Measurements from ENCODE around the gene CPA2. TPM values are rescaled to one million over a fixed set of nuclear protein-coding genes. Genes with fewer than 3 reads are reported as not detected.

The CPA2 gene
- total RNA-seq, 5 donors from 2014 or later (not counting 1 experiment from before 2014, with no cell fraction given): 1.7 to 3.1 (median 2.2) TPM; not detected in 2

GRCh38 chr7:130324306-130324943 lies 57.8 kb downstream of the CPA2 start:
- H3K4me1 ChIP-seq (ENCODE audit: control insufficient read depth in 1 of 2, extremely low read depth in 1 of 2, insufficient read depth in 2 of 2, low read length in 2 of 2): no peaks in the 10 kb centered on the region
- no peak overlapping the region for H3K27ac Mint-ChIP-seq
- ATAC-seq (replicated peaks in 1 of 4): no peak

GRCh38 chr7:130329681-130330080 lies 63.0 kb downstream of the CPA2 start:
- Histone ChIP-seq H3K4me3 (ENCODE audit: control insufficient read depth in 1 of 2, extremely low read depth in 1 of 2, low read length in 1 of 2) (no peak overlapping the region), H3K36me3 (ENCODE audit: control insufficient read depth in 2 of 2, extremely low read depth in 1 of 2, insufficient read depth in 1 of 2, low read length in 1 of 2) (no peaks in the 10 kb centered on the region), H3K4me1 (ENCODE audit: control insufficient read depth in 1 of 2, extremely low read depth in 1 of 2, insufficient read depth in 2 of 2, low read length in 2 of 2) (no peaks in the 10 kb centered on the region), H3K27ac (ENCODE audit: low read length) (no peak overlapping the region), H3K27me3 (replicated peaks in 1 of 2; ENCODE audit: control insufficient read depth in 2 of 2, extremely low read depth in 1 of 2, insufficient read depth in 2 of 2, low read length in 1 of 2) (no peaks in the 10 kb centered on the region), H3K9me3 (no peaks in the 10 kb centered on the region)
- Mint-ChIP-seq H3K36me3 (no peaks in the 10 kb centered on the region), H3K4me3 (no peak overlapping the region), H3K27me3 (no peaks in the 10 kb centered on the region), H3K27ac (no peak overlapping the region), H3K9me3 (no peaks in the 10 kb centered on the region), H3K4me1 (no peaks in the 10 kb centered on the region)
- DNase-seq (no peak), ATAC-seq (replicated peaks in 1 of 4) (no peak)
- ChIA-PET POLR2A (no interaction called here), CTCF (interaction anchor here in 1 of 2 donors (0.6 kb wide), 1 partner anchor 254 kb away, joined by 3 read pairs; no protein-coding TSS in a partner anchor)
- no CpG with 5 or more reads among the region's 3 CpGs for WGBS (ENCODE audit: insufficient coverage)

More at GRCh38 chr7:130324306-130324943, 57.8 kb downstream of the CPA2 start:
- no peak for DNase-seq
- WGBS (ENCODE audit: insufficient coverage): 93% methylated on average over 3 of the region's 10 CpGs
- POLR2A ChIA-PET: no interaction called here
- Mint-ChIP-seq H3K4me3 (no peak overlapping the region), H3K4me1 (no peaks in the 10 kb centered on the region), H3K9me3 (no peaks in the 10 kb centered on the region), H3K27me3 (no peaks in the 10 kb centered on the region), H3K36me3 (no peaks in the 10 kb centered on the region)
- no peak overlapping the region for H3K4me3 ChIP-seq (ENCODE audit: control insufficient read depth in 1 of 2, extremely low read depth in 1 of 2, low read length in 1 of 2)
- no peaks in the 10 kb centered on the region for H3K9me3 ChIP-seq
- no peaks in the 10 kb centered on the region for H3K27me3 ChIP-seq (replicated peaks in 1 of 2; ENCODE audit: control insufficient read depth in 2 of 2, extremely low read depth in 1 of 2, insufficient read depth in 2 of 2, low read length in 1 of 2)
- no peak overlapping the region for H3K27ac ChIP-seq (ENCODE audit: low read length)
- CTCF ChIA-PET: no interaction called here
- no peaks in the 10 kb centered on the region for H3K36me3 ChIP-seq (ENCODE audit: control insufficient read depth in 2 of 2, extremely low read depth in 1 of 2, insufficient read depth in 1 of 2, low read length in 1 of 2)

- H3K4me3 ChIP-seq (ENCODE audit: control insufficient read depth in 1 of 2, extremely low read depth in 1 of 2, low read length in 1 of 2): no peak overlapping the region
- no peak overlapping the region for H3K27ac Mint-ChIP-seq
- no peaks in the 10 kb centered on the region for H3K36me3 ChIP-seq (ENCODE audit: control insufficient read depth in 2 of 2, extremely low read depth in 1 of 2, insufficient read depth in 1 of 2, low read length in 1 of 2)
- no peaks in the 10 kb centered on the region for H3K9me3 ChIP-seq
- DNase-seq: no peak
- ATAC-seq (replicated peaks in 1 of 4): no peak
- H3K4me3 Mint-ChIP-seq: no peak overlapping the region
- H3K4me1 Mint-ChIP-seq: no peaks in the 10 kb centered on the region
- H3K27me3 ChIP-seq (replicated peaks in 1 of 2; ENCODE audit: control insufficient read depth in 2 of 2, extremely low read depth in 1 of 2, insufficient read depth in 2 of 2, low read length in 1 of 2): no peaks in the 10 kb centered on the region
- no peaks in the 10 kb centered on the region for H3K36me3 Mint-ChIP-seq
- H3K4me1 ChIP-seq (ENCODE audit: control insufficient read depth in 1 of 2, extremely low read depth in 1 of 2, insufficient read depth in 2 of 2, low read length in 2 of 2): no peaks in the 10 kb centered on the region
- no peak overlapping the region for H3K27ac ChIP-seq (ENCODE audit: low read length)
- POLR2A ChIA-PET: no interaction called here
- no CpG with 5 or more reads among the region's 4 CpGs for WGBS (ENCODE audit: insufficient coverage)
- H3K9me3 Mint-ChIP-seq: no peaks in the 10 kb centered on the region
- CTCF ChIA-PET: no interaction called here
- no peaks in the 10 kb centered on the region for H3K27me3 Mint-ChIP-seq
These were observed 65.8 kb downstream of the CPA2 start for GRCh38 chr7:130332259-130333053.

- Histone ChIP-seq H3K4me1 (ENCODE audit: control insufficient read depth in 1 of 2, extremely low read depth in 1 of 2, insufficient read depth in 2 of 2, low read length in 2 of 2) (no peaks in the 10 kb centered on the region), H3K4me3 (ENCODE audit: control insufficient read depth in 1 of 2, extremely low read depth in 1 of 2, low read length in 1 of 2) (no peak overlapping the region), H3K9me3 (no peaks in the 10 kb centered on the region), H3K36me3 (ENCODE audit: control insufficient read depth in 2 of 2, extremely low read depth in 1 of 2, insufficient read depth in 1 of 2, low read length in 1 of 2) (no peaks in the 10 kb centered on the region), H3K27me3 (replicated peaks in 1 of 2; ENCODE audit: control insufficient read depth in 2 of 2, extremely low read depth in 1 of 2, insufficient read depth in 2 of 2, low read length in 1 of 2) (no peaks in the 10 kb centered on the region), H3K27ac (ENCODE audit: low read length) (no peak overlapping the region)
- Mint-ChIP-seq H3K4me3 (no peak overlapping the region), H3K9me3 (no peaks in the 10 kb centered on the region), H3K27me3 (no peaks in the 10 kb centered on the region), H3K4me1 (no peaks in the 10 kb centered on the region), H3K27ac (no peak overlapping the region), H3K36me3 (no peaks in the 10 kb centered on the region)
- DNase-seq (no peak), ATAC-seq (replicated peaks in 1 of 4) (no peak)
- POLR2A ChIA-PET: no interaction called here
- CTCF ChIA-PET: no interaction called here
- WGBS (ENCODE audit: insufficient coverage): no CpG with 5 or more reads among the region's 2 CpGs
These were observed 67.2 kb downstream of the CPA2 start for GRCh38 chr7:130333832-130334231.

- POLR2A ChIA-PET: interaction anchor here in 1 of 2 donors (0.5 kb wide), 1 partner anchor 941 kb away, joined by 6 read pairs; no protein-coding TSS in a partner anchor
- Histone ChIP-seq H3K36me3 (ENCODE audit: control insufficient read depth in 2 of 2, extremely low read depth in 1 of 2, insufficient read depth in 1 of 2, low read length in 1 of 2) (no peaks in the 10 kb centered on the region), H3K27me3 (replicated peaks in 1 of 2; ENCODE audit: control insufficient read depth in 2 of 2, extremely low read depth in 1 of 2, insufficient read depth in 2 of 2, low read length in 1 of 2) (no peaks in the 10 kb centered on the region), H3K9me3 (no peaks in the 10 kb centered on the region), H3K27ac (ENCODE audit: low read length) (no peak overlapping the region), H3K4me3 (ENCODE audit: control insufficient read depth in 1 of 2, extremely low read depth in 1 of 2, low read length in 1 of 2) (no peak overlapping the region), H3K4me1 (ENCODE audit: control insufficient read depth in 1 of 2, extremely low read depth in 1 of 2, insufficient read depth in 2 of 2, low read length in 2 of 2) (no peaks in the 10 kb centered on the region)
- H3K9me3 Mint-ChIP-seq: no peaks in the 10 kb centered on the region
- no peak overlapping the region for H3K4me3 Mint-ChIP-seq
- no peak for ATAC-seq (replicated peaks in 1 of 4)
- no peak overlapping the region for H3K27ac Mint-ChIP-seq
- WGBS (ENCODE audit: insufficient coverage): 73% methylated on average over 3 of the region's 6 CpGs
- no peaks in the 10 kb centered on the region for H3K36me3 Mint-ChIP-seq
- DNase-seq: no peak
- CTCF ChIA-PET: no interaction called here
- no peaks in the 10 kb centered on the region for H3K27me3 Mint-ChIP-seq
- no peaks in the 10 kb centered on the region for H3K4me1 Mint-ChIP-seq
These were observed 67.6 kb downstream of the CPA2 start for GRCh38 chr7:130334274-130334673.

- H3K9me3 ChIP-seq: no peaks in the 10 kb centered on the region
- no peak overlapping the region for H3K4me3 Mint-ChIP-seq
- ChIA-PET POLR2A (no interaction called here), CTCF (no interaction called here)
- H3K36me3 ChIP-seq (ENCODE audit: control insufficient read depth in 2 of 2, extremely low read depth in 1 of 2, insufficient read depth in 1 of 2, low read length in 1 of 2): no peaks in the 10 kb centered on the region
- no peaks in the 10 kb centered on the region for H3K4me1 Mint-ChIP-seq
- no peak overlapping the region for H3K27ac ChIP-seq (ENCODE audit: low read length)
- H3K27me3 ChIP-seq (replicated peaks in 1 of 2; ENCODE audit: control insufficient read depth in 2 of 2, extremely low read depth in 1 of 2, insufficient read depth in 2 of 2, low read length in 1 of 2): no peaks in the 10 kb centered on the region
- ATAC-seq (replicated peaks in 1 of 4): no peak
- H3K4me3 ChIP-seq (ENCODE audit: control insufficient read depth in 1 of 2, extremely low read depth in 1 of 2, low read length in 1 of 2): no peak overlapping the region
- H3K27ac Mint-ChIP-seq: no peak overlapping the region
- no peaks in the 10 kb centered on the region for H3K27me3 Mint-ChIP-seq
- no peaks in the 10 kb centered on the region for H3K4me1 ChIP-seq (ENCODE audit: control insufficient read depth in 1 of 2, extremely low read depth in 1 of 2, insufficient read depth in 2 of 2, low read length in 2 of 2)
- WGBS (ENCODE audit: insufficient coverage): 88% methylated on average over 4 of the region's 6 CpGs
- no peak for DNase-seq
- H3K36me3 Mint-ChIP-seq: no peaks in the 10 kb centered on the region
- H3K9me3 Mint-ChIP-seq: peaks cover 0 to 5% (median 0%) of the 10 kb centered on the region in 3 donors
These were observed 70.8 kb downstream of the CPA2 start for GRCh38 chr7:130337410-130337971.

All from T-cell (primary cell).